Tibial nerve (tissue), 4 donors: ENCODE measurements around the gene WNT3A.

ENCODE experiments used
- CTCF ChIP-seq, 5 experiments: fragments of 200-600 bp in 3 of 5; fragments of 450-650 bp in 2 of 5; sonication (generic) in 3 of 5; IDR thresholded peaks; one replicate each; pipeline ENCODE4 v1.5.1; 2016 to 2019; ENCODE audit warnings: antibody characterized with exemption in 5 of 5, mild to moderate bottlenecking in 3 of 5, moderate library complexity in 2 of 5
- EP300 ChIP-seq, 2 donors: sonication (generic); formaldehyde crosslinking; IDR thresholded peaks; one replicate each; pipeline ENCODE4 v1.6.1; 2017; ENCODE audit warnings: antibody characterized with exemption in 2 of 2, mild to moderate bottlenecking in 1 of 2

- TF ChIP-seq CTCF (IDR thresholded peaks at IDR 0.05) (no peak), EP300 (IDR thresholded peaks at IDR 0.05) (no peak)
These were observed 2.4 kb upstream of the WNT3A start for GRCh38 chr1:228004331-228004855.
